Measurements from ENCODE around the gene OR56B4.
"Not testable (repeated sequence)": the region's sequence is repeated elsewhere in the genome, so short reads cannot be mapped to it uniquely, and the experiment has no call there.

Gene OR56B4, protein sequence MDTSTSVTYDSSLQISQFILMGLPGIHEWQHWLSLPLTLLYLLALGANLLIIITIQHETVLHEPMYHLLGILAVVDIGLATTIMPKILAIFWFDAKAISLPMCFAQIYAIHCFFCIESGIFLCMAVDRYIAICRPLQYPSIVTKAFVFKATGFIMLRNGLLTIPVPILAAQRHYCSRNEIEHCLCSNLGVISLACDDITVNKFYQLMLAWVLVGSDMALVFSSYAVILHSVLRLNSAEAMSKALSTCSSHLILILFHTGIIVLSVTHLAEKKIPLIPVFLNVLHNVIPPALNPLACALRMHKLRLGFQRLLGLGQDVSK

GRCh38 chr11:6107384-6107783 lies at the start of gene OR56B4:
Gene OR56B4, plus strand, starts transcription at chr11:6107684. Its CDS starts 95 bp downstream, at chr11:6107779.
- DNase-seq (ENCODE audit: low read depth), result not testable (repeated sequence)

- no peak for DNase-seq (ENCODE audit: low read depth)
These were observed 46.0 kb upstream of the OR56B4 start for GRCh38 chr11:6061475-6061874.

DNA sequence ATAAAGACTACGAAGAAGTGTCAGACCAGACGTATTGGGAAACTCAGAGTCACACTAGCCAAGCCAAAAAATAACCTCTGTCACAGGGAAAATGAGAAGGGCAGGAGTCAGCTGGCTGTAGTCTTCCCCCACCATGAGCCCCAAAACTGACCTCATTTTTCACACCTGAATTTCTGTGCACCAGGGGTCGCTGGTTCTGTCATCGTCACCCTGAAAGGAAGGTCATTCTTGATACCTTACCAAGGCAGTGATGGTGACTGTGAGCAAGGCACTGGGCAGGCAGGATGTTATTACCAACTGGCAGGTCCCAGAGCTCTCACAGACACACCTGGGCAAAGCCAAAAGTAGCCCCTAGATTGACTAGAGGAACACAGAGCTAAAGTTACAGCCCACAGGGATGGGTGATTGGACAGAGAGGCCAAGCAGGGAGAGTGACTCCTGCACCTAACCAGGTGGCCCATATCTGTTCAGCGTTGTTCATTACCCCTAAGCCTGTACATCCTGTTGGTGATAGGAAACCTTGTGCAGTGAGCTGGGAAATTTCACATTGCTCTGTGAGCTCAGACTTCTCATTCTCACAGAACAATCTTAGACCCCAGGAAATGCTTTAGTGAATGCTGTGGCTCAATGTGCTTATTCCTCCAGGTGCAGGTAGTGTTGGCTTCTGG lies 44.7 kb upstream of the OR56B4 start:
- DNase-seq (ENCODE audit: low read depth), result no peak

DNA sequence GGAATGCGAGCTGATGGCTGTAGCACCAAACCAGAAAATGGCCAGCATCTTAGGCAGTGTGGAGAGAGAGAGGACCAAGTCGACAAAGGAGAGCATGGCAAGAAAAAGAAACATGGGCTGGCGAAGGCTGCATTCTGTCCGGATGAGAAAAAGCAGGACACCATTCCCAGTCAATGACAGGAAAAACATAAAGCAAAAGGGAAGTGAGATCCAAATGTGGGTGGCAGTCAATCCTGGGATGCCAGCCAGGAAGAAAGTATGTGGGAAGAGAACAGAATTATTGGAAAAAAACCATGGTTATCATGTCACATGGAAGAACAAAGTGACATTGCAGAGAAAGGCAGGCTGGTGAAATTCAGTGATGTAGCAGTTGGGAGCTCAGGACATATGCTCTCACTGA lies 40.0 kb upstream of the OR56B4 start:
- DNase-seq (ENCODE audit: low read depth), result no peak

DNA sequence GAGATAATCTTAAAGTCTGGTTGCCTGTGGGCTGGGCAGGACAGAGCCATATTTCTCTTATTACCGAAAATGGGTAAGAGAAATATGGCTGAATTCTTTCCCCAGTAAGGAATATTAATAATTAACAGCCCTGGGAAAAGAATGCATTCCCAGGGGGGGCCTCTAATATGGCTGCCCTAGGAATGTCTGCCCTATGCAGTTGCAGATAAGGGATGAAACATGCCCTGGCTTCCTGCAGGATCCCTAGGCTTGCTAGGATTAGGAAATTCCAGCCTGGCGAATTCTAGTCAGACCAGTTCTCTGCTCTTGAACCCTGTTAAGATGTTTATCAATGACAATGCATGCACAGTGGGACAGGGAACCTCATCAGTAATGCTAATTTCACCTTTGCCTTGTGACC lies 31.0 kb upstream of the OR56B4 start:
- DNase-seq (ENCODE audit: low read depth), result not testable (repeated sequence)

DNA sequence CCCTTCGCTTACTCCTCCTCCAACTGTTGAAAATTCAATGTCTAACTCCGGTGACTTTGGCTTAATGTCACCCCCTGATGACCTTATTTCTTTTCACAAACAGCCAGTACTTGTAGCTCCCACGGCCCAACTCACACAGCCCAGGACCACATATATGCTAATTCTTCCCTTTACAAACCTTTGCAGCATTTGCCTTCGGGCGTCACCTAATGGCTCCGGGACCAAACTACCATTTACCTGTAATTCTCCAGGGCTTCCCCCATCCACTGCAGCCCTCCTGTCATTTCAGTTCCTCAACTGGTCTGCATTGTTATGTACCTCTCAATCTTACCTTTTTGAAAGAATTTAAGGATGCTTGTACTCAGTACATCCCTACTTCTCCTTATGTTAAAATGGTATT lies 29.8 kb upstream of the OR56B4 start:
- no peak for DNase-seq (ENCODE audit: low read depth)

DNA sequence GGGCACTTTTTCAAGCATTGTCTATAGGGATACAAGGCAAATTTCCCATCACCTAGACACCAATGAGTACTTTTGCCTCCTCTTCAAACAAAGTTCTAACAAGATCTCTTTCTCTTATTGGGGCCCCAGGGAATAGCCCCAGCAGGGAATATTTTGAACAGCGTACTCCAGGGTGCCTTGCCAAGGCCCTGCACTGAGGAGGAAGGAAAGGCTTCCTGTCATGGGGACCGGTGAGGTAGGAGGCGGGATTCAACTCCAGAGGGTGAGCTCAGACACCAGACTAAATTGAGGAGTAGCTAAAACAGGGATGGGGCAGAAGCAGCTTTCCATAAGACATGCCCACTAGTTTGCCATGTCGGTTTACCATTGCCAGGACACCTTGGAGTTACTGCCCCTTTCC lies 28.0 kb upstream of the OR56B4 start:
- no peak for DNase-seq (ENCODE audit: low read depth)

GRCh38 chr11:6083129-6083528 lies 24.4 kb upstream of the OR56B4 start:
- DNase-seq (ENCODE audit: low read depth), result no peak

DNA sequence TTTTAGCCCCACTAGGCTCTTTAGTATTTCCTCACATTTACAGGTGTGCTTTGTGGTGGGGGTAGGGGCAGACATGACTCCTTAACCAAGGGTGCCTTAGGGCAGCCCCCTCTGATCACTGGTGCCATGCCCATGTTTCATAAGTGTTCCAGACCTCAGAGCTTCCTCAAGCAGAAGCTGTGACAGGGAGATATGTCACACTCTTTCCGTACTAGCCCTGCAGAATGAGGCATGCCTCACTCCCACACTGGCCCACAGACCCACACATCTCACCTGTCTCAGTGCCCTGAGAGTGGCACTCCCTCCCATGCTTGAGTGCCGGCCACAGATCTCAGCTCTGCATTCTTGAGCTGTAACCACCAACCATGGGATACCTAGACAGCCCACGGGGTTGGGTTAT lies 22.9 kb upstream of the OR56B4 start:
- no peak for DNase-seq (ENCODE audit: low read depth)

GRCh38 chr11:6094186-6094585 lies 13.3 kb upstream of the OR56B4 start:
- DNase-seq (ENCODE audit: low read depth), result no peak

- DNase-seq (ENCODE audit: low read depth), result no peak
These were observed 11.7 kb upstream of the OR56B4 start for GRCh38 chr11:6095798-6096197.

GRCh38 chr11:6096417-6096816 lies 11.1 kb upstream of the OR56B4 start:
- DNase-seq (ENCODE audit: low read depth), result no peak

DNA sequence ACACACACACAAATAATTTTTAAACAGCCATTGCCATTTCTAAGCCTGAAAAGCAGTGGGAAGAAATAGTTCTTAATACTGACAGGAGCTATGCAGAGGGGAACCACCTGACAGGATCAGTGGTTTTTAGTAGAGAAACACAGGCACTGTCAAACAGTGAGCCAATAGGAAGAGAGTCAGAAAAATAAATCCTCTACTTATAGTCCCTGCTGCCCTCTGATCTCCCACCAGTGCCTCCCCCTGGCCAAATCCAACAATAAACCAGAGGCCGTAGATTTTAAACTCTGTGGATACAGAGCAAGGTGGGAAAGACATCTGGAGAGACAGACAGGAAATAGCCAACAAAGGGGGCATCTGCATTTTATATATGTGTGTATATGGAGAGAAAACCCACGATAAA lies 7.9 kb upstream of the OR56B4 start:
- DNase-seq (ENCODE audit: low read depth), result no peak

- no peak for DNase-seq (ENCODE audit: low read depth)
These were observed 2.5 kb downstream of the OR56B4 start for GRCh38 chr11:6110011-6110410.

DNA sequence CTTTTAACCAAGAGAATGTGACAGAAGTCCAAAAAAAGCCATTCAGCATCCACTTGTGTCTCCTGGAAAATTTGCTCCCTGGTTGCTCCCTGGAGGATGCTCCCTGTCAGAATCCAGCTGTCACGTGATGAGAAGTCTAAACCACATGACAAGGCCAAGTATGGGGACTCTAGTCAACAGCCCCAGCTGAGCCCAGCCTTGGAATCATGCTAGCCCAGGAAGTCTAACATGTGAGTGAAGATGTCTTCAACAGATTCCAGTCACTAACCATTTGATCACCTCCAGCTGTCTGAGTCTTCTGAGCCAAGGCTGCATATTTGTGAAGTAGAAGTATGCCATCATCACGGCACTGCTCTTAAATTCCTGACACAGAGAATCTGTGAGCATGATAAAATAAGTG lies 4.2 kb downstream of the OR56B4 start:
- DNase-seq (ENCODE audit: low read depth), result no peak

GRCh38 chr11:6116638-6117037 lies 9.2 kb downstream of the OR56B4 start:
- no peak for DNase-seq (ENCODE audit: low read depth)

DNA sequence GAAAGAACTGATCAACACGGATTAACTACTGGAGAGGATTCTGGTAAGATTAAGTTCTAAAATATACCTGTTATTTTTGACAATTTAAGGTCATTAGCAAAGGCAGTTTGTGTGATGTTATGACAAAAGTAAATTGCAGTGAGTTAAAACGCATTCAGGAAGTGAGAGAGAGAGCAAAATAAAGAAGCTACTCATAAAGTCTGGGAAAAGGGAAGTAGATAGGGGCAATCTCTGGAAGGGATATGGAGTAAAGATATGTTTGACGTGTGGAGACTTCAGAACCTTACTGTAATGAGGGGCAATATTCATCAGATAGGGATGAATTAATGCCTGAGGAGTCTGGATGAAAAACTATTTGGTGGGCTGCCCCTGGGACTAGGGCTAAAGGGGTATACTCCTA lies 16.8 kb downstream of the OR56B4 start:
- no peak for DNase-seq (ENCODE audit: low read depth)

DNA sequence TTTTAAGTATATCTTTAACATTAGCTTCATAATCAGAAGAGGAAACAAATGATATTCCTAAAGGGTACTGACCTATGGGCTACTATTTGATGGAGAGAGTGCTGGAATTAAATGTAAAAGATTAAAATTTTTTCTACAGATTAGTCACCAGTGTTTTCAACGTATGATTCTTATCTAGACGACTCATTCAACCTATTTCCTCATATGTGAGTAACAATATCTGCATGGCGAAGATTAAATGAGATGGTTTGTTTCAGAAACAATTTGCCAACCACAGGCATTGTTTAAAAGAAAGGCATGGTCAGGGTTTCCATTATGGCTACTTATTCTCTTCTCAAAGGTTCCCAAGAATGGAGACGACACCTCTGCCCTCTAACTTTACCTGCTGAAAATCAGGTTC lies 20.4 kb downstream of the OR56B4 start:
- no peak for DNase-seq (ENCODE audit: low read depth)

DNA sequence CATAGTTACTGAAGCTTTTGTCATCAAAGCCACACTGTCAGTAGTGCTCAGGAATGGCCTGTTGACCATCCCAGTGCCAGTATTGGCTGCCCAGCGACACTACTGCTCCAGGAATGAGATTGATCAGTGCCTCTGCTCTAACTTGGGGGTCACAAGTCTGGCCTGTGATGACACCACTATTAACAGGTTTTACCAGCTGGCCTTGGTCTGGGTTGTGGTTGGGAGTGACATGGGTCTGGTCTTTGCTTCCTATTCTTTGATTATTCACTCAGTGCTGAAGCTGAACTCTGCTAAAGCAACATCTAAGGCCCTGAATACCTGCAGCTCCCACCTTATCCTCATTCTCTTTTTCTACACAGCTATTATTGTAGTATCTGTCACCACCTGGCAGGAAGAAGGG lies 21.5 kb downstream of the OR56B4 start:
- no peak for DNase-seq (ENCODE audit: low read depth)

DNA sequence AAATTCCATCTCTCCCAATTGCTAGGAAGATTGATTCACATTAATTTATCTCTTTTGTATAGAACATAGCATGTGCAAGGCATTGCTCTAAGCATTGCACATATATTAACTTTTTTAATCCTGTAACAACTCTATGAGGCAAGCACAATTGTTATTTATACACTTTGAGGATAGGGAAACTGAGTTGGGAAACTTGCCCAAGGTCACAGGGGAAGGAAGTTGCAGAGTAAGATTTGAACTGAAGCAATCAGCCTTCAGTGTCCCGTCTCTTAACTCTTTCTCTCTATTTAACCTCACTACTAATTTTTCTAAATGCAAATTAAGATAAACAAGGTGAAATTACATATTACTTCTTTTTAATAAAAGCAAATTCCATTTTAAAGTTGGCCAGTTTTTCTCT lies 22.2 kb downstream of the OR56B4 start:
- no peak for DNase-seq (ENCODE audit: low read depth)

GRCh38 chr11:6132431-6132830 lies 24.9 kb downstream of the OR56B4 start:
- DNase-seq (ENCODE audit: low read depth), result no peak

DNA sequence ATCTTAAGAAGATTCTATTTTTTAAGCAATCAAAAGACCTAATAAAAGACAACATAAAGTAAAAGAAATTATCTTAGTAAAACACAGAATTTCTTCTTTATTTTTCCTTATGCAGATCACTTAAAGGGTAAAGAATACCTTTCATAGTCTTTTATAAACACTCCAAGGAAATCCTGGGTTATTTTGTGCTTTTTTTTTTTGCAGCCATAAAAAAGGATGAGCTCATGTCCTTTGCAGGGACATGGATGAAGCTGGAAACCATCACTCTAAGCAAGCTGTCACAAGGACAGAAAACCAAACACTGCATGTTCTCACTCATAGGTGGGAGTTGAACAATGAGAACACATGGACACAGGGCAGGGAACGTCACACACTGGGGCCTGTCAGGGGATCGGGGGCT lies 28.5 kb downstream of the OR56B4 start:
- not testable (repeated sequence) for DNase-seq (ENCODE audit: low read depth)

GRCh38 chr11:6142936-6143335 lies 35.5 kb downstream of the OR56B4 start:
- no peak for DNase-seq (ENCODE audit: low read depth)

GRCh38 chr11:6143737-6144136 lies 36.3 kb downstream of the OR56B4 start:
- DNase-seq (ENCODE audit: low read depth), result not testable (repeated sequence)
